Measurements from ENCODE around the gene SPOCK2.

GRCh38 chr10:72009051-72009424 is 79.3 kb downstream of the SPOCK2 start:
- TF ChIP-seq CTCF (conservative IDR thresholded peaks at IDR 0.05; ENCODE audit: low read depth, low read length) (no peak), EZH2 (IDR thresholded peaks at IDR 0.05; ENCODE audit: borderline replicate concordance, low read depth, low read length, poor library complexity, severe bottlenecking) (no peak)
